Activated naive CD4-positive, alpha-beta T cell treated with anti-CD3 and anti-CD28 coated beads, Interleukin-2, amount 50 U/mL, for 24 hours (primary cell): Measurements from ENCODE around the gene CNR2.

ENCODE experiments used
- H3K27ac Mint-ChIP-seq: one replicate; pipeline ENCODE4 v1.8.0; 2021; ENCODE audit warnings: mild to moderate bottlenecking, mixed read lengths
- H3K27me3 Mint-ChIP-seq: one replicate; pipeline ENCODE4 v1.8.0; 2021; ENCODE audit warnings: mixed read lengths
- H3K36me3 Mint-ChIP-seq: one replicate; pipeline ENCODE4 v1.8.0; 2021; ENCODE audit warnings: mixed read lengths
- H3K4me1 Mint-ChIP-seq: one replicate; pipeline ENCODE4 v1.8.0; 2021; ENCODE audit warnings: mixed read lengths
- H3K4me3 Mint-ChIP-seq: one replicate; pipeline ENCODE4 v1.8.0; 2021; ENCODE audit warnings: mild to moderate bottlenecking, mixed read lengths
- H3K9me3 Mint-ChIP-seq: one replicate; pipeline ENCODE4 v1.8.0; 2021; ENCODE audit warnings: mixed read lengths

CNR2 gene

GRCh38 chr1:23925279-23925678 lies 12.1 kb upstream of the CNR2 start:
- no peaks in the 10 kb centered on the region for H3K9me3 Mint-ChIP-seq
- no peaks in the 10 kb centered on the region for H3K36me3 Mint-ChIP-seq
- H3K4me1 Mint-ChIP-seq: no peaks in the 10 kb centered on the region
- H3K27me3 Mint-ChIP-seq: no peaks in the 10 kb centered on the region
- no peak overlapping the region for H3K27ac Mint-ChIP-seq
- H3K4me3 Mint-ChIP-seq: no peak overlapping the region

- H3K4me3 Mint-ChIP-seq: no peak overlapping the region
- no peaks in the 10 kb centered on the region for H3K36me3 Mint-ChIP-seq
- no peaks in the 10 kb centered on the region for H3K9me3 Mint-ChIP-seq
- H3K27me3 Mint-ChIP-seq: no peaks in the 10 kb centered on the region
- H3K4me1 Mint-ChIP-seq: no peaks in the 10 kb centered on the region
- no peak overlapping the region for H3K27ac Mint-ChIP-seq
Measured at GRCh38 chr1:23924601-23925000, 11.4 kb upstream of the CNR2 start.

GRCh38 chr1:23923592-23924499 lies 10.7 kb upstream of the CNR2 start:
- Mint-ChIP-seq H3K4me3 (no peak overlapping the region), H3K27me3 (no peaks in the 10 kb centered on the region), H3K9me3 (no peaks in the 10 kb centered on the region), H3K36me3 (no peaks in the 10 kb centered on the region), H3K27ac (no peak overlapping the region), H3K4me1 (no peaks in the 10 kb centered on the region)

- no peaks in the 10 kb centered on the region for H3K4me1 Mint-ChIP-seq
- H3K27ac Mint-ChIP-seq: no peak overlapping the region
- H3K9me3 Mint-ChIP-seq: no peaks in the 10 kb centered on the region
- no peaks in the 10 kb centered on the region for H3K27me3 Mint-ChIP-seq
- no peak overlapping the region for H3K4me3 Mint-ChIP-seq
- H3K36me3 Mint-ChIP-seq: no peaks in the 10 kb centered on the region
Measured at GRCh38 chr1:23922321-23922943, 9.3 kb upstream of the CNR2 start.

- Mint-ChIP-seq H3K36me3 (no peaks in the 10 kb centered on the region), H3K9me3 (no peaks in the 10 kb centered on the region), H3K27me3 (no peaks in the 10 kb centered on the region), H3K27ac (no peak overlapping the region), H3K4me3 (no peak overlapping the region), H3K4me1 (peaks cover 38% of the 10 kb centered on the region)
Measured at GRCh38 chr1:23916209-23917131, 3.3 kb upstream of the CNR2 start.

GRCh38 chr1:23915466-23915865 lies 2.3 kb upstream of the CNR2 start:
- no peak overlapping the region for H3K4me3 Mint-ChIP-seq
- no peak overlapping the region for H3K27ac Mint-ChIP-seq
- peaks cover 47% of the 10 kb centered on the region for H3K4me1 Mint-ChIP-seq
- H3K9me3 Mint-ChIP-seq: no peaks in the 10 kb centered on the region
- no peaks in the 10 kb centered on the region for H3K36me3 Mint-ChIP-seq
- H3K27me3 Mint-ChIP-seq: no peaks in the 10 kb centered on the region

GRCh38 chr1:23914921-23915320 lies 1.8 kb upstream of the CNR2 start:
- peaks cover 52% of the 10 kb centered on the region for H3K4me1 Mint-ChIP-seq
- H3K27me3 Mint-ChIP-seq: no peaks in the 10 kb centered on the region
- peak overlapping the region; percentile 35 for H3K27ac Mint-ChIP-seq
- no peak overlapping the region for H3K4me3 Mint-ChIP-seq
- H3K9me3 Mint-ChIP-seq: no peaks in the 10 kb centered on the region
- no peaks in the 10 kb centered on the region for H3K36me3 Mint-ChIP-seq

- H3K27ac Mint-ChIP-seq: no peak overlapping the region
- H3K9me3 Mint-ChIP-seq: no peaks in the 10 kb centered on the region
- no peaks in the 10 kb centered on the region for H3K36me3 Mint-ChIP-seq
- no peaks in the 10 kb centered on the region for H3K27me3 Mint-ChIP-seq
- peaks cover 66% of the 10 kb centered on the region for H3K4me1 Mint-ChIP-seq
- H3K4me3 Mint-ChIP-seq: no peak overlapping the region
Measured at GRCh38 chr1:23911921-23912320, 1.2 kb downstream of the CNR2 start.

- no peaks in the 10 kb centered on the region for H3K36me3 Mint-ChIP-seq
- H3K4me3 Mint-ChIP-seq: no peak overlapping the region
- H3K27ac Mint-ChIP-seq: no peak overlapping the region
- H3K9me3 Mint-ChIP-seq: no peaks in the 10 kb centered on the region
- H3K27me3 Mint-ChIP-seq: no peaks in the 10 kb centered on the region
- peaks cover 60% of the 10 kb centered on the region for H3K4me1 Mint-ChIP-seq
Measured at GRCh38 chr1:23910553-23911246, 2.5 kb downstream of the CNR2 start.

GRCh38 chr1:23910144-23910543 lies 3.0 kb downstream of the CNR2 start:
- Mint-ChIP-seq H3K4me3 (no peak overlapping the region), H3K4me1 (peaks cover 60% of the 10 kb centered on the region), H3K27ac (no peak overlapping the region), H3K27me3 (no peaks in the 10 kb centered on the region), H3K36me3 (no peaks in the 10 kb centered on the region), H3K9me3 (no peaks in the 10 kb centered on the region)

GRCh38 chr1:23909412-23909811 lies 3.8 kb downstream of the CNR2 start:
- Mint-ChIP-seq H3K36me3 (no peaks in the 10 kb centered on the region), H3K27me3 (no peaks in the 10 kb centered on the region), H3K4me1 (peaks cover 54% of the 10 kb centered on the region), H3K4me3 (peak overlapping the region; percentile 34), H3K27ac (no peak overlapping the region), H3K9me3 (no peaks in the 10 kb centered on the region)

- peak overlapping the region; percentile 34 for H3K4me3 Mint-ChIP-seq
- H3K27me3 Mint-ChIP-seq: no peaks in the 10 kb centered on the region
- H3K4me1 Mint-ChIP-seq: peaks cover 50% of the 10 kb centered on the region
- H3K9me3 Mint-ChIP-seq: no peaks in the 10 kb centered on the region
- no peak overlapping the region for H3K27ac Mint-ChIP-seq
- H3K36me3 Mint-ChIP-seq: no peaks in the 10 kb centered on the region
Measured at GRCh38 chr1:23908453-23909341, 4.5 kb downstream of the CNR2 start.

- H3K9me3 Mint-ChIP-seq: no peaks in the 10 kb centered on the region
- peaks cover 31% of the 10 kb centered on the region for H3K4me1 Mint-ChIP-seq
- peaks cover 1% of the 10 kb centered on the region for H3K27me3 Mint-ChIP-seq
- no peaks in the 10 kb centered on the region for H3K36me3 Mint-ChIP-seq
- no peak overlapping the region for H3K4me3 Mint-ChIP-seq
- no peak overlapping the region for H3K27ac Mint-ChIP-seq
Measured at GRCh38 chr1:23906731-23907130, 6.4 kb downstream of the CNR2 start.

- H3K27me3 Mint-ChIP-seq: peaks cover 1% of the 10 kb centered on the region
- H3K27ac Mint-ChIP-seq: no peak overlapping the region
- no peak overlapping the region for H3K4me3 Mint-ChIP-seq
- H3K9me3 Mint-ChIP-seq: no peaks in the 10 kb centered on the region
- H3K4me1 Mint-ChIP-seq: peaks cover 20% of the 10 kb centered on the region
- H3K36me3 Mint-ChIP-seq: no peaks in the 10 kb centered on the region
Measured at GRCh38 chr1:23905461-23906025, 7.6 kb downstream of the CNR2 start.
